HG03442 (cell line): ENCODE results near the gene GSS.

Experiments
- ATAC-seq: cut with Tn5 transposase; IDR thresholded peaks from one replicate; pipeline ENCODE4 v1.9.1; 2021; ENCODE audit warnings: mild to moderate bottlenecking, moderate library complexity; ENCODE audit not compliant: unreplicated experiment

The GSS gene

GRCh38 chr20:34993941-34994508 lies 38.4 kb upstream of the GSS start:
- ATAC-seq = no peak

DNA sequence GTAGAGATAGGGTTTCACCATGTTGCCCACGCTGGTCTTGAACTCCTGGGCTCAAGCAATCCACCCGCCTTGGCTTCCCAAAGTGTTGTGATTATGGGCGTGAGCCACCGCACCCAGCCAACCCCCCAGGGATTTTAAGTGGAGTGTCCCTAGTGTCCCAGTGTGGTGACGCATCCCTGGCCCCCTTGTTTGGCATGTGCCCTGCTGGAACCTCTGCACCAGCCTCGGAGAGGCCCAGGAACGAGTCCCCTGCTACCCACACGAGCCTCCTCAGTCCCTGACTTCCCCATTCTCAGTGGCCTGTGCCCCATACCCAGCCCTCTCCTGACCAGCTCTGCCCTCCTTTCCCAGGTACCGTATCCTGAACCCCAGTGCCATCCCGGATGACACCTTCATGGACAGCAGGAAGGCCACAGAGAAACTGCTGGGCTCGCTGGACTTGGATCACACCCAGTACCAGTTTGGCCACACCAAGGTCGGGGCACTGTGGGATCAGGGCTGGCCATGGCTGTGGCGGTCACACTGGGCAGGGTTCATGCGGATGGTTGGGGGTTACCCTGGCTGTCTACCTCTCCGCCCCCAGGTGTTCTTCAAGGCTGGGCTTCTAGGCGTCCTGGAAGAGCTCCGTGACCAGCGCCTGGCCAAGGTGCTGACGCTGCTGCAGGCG lies 37.3 kb upstream of the GSS start:
- ATAC-seq = no peak

GRCh38 chr20:34990661-34991214 lies 35.1 kb upstream of the GSS start:
- no peak for ATAC-seq

DNA sequence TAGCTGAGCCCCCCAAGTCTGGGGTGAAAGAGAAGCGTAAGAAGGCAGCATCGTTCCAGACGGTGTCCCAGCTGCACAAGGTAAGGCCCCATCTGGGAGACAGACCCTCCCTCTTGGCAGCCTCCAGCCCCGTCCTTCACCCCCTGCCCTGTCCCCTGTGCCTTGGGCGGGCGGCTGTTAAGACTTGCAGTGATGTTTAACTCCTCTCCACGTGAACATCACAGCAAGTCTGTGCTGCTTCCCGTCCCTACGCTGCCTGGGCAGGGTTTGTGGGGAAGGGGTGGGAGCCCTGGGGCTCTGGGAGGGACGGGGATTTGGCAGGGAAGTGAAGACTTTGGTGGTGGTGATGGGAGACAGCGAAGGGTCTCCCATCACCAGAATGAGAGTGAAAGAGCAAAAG lies 34.6 kb upstream of the GSS start:
- no peak for ATAC-seq

- no peak for ATAC-seq
Measured at GRCh38 chr20:34989670-34990069, 34.1 kb upstream of the GSS start.

DNA sequence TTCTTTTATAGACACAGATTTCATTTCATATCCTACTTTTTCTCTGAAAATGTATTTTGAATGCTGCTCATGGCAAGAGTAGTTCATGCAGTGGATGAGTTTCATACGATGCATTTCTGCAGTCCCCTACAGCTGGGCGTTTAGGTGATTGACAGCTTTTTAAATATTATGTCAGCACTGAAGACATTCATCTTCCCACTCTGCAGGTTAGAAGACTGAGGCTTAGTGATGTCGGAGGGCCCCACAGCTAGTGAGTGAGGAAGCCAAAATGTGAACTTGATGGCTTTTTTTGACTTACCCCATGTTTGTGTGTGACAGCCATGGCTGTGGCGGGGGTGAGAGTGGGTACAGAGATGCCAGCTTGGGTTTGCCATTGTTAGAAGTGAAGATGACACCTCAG lies 33.5 kb upstream of the GSS start:
- ATAC-seq = no peak

DNA sequence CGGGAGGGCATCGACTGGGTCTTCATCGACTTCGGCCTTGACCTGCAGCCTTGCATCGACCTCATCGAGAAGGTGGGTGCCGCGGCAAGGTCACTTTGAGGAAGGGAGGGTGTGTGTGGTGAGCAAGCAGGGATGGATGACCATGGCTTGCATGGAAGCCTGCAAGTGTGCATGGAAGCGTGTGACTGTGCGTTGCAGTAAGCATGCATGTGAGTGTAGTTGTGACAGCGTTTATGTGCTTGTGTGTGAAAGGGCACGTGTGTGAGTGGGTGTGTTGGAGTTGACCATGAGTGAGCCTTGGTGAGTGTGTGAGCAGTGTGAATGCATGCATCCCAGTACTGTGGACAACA lies 32.6 kb upstream of the GSS start:
- ATAC-seq = no peak

DNA sequence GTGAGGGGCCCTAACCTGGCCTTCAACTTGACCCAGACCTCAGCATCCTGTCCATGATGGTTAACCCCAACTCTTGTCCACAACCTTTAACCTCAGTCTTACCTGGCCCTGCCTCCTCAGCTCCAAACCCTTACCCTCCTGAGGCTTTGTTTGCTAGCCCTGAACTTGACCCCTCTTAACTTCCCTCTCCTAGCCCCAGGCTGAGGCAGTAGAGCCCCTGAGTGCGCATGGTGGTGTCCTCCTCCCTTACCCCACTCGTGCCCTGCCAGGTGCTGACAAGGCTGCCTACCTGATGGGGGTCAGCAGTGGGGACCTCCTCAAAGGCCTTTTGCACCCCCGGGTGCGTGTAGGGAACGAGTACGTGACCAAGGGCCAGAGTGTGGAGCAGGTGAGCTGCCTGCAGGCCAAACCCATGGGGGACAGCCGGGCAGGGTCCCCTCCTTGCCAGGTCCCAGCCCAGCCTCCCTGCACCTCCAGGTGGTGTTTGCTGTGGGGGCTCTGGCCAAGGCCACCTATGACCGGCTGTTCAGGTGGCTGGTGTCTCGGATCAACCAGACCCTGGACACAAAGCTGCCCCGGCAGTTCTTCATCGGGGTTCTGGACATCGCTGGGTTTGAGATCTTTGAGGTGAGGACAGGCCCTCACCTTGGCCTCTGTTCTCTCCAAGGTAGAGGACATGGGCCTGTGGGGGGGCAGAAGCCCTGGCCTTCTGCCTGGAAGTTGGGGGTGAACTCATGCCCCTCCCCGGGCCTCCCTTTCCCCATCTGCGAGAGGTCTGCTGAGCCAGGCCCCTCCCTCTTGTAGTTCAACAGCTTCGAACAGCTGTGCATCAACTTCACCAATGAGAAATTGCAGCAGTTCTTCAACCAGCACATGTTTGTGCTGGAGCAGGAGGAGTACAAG lies 31.9 kb upstream of the GSS start:
- ATAC-seq = no peak

DNA sequence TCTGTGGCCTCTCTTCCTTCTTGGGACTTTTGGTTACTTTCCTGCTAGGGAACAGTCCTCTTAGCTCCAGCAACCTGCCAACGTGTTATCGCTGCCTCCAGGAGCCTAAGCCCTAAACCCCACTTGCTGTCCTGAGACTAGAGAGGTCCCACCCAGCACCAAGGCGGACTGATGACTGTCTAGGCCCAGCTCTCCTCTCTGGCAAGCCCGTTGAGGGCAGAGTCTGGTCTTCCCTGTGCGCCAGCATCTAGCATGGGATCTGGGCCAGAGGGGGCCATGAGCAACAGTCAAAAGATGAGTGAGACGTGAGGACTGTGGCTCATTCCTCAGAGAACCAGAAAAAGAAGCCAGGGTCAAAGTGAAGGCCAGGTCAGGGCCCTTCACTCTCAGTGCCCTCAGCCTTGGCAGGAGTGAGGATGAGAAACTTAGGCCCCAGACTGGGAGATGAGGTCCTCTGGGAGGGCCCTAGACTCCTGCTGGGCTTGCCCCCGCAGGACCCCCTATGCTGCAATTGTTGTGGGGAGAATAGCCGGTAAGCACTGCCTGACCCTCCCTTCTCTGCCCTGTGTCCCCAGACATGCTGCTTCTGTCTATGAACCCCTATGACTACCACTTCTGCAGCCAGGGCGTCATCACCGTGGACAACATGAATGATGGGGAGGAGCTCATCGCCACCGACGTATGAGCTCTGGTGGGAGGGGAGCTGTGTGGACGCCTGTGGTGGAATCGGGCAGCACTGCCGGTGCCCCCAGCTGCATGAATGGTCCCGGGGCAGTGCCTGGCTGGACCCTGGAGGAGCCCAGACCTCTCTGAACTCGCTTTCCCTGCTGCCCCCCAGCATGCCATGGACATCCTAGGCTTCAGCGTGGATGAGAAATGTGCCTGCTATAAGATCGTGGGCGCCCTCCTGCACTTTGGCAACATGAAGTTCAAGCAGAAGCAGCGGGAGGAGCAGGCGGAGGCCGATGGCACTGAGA lies 31.0 kb upstream of the GSS start:
- ATAC-seq = no peak

GRCh38 chr20:34985461-34986310 lies 30.1 kb upstream of the GSS start:
- no peak for ATAC-seq

DNA sequence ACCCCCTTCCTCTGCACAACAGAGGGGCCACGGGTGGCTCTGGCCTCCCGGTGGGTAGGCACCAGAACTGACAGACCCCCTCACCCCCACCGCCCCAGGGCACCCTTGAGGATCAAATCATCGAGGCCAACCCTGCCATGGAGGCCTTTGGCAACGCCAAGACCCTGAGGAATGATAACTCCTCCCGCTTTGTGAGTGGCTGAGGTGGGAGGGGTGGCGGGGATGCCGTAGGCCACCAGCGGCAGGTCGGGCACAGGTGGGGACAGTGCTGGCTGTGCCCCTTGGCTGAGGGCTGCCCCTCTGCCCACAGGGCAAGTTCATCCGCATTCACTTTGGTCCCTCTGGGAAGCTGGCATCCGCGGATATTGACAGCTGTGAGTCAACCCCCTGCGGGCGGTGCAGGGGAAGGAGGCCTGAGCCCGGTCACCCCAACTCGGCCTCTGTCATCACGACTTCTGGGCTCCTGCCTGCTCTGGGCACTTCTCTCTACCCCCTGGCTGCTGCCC lies 29.2 kb upstream of the GSS start:
- no peak for ATAC-seq

- ATAC-seq = no peak
Measured at GRCh38 chr20:34983995-34984735, 28.6 kb upstream of the GSS start.

DNA sequence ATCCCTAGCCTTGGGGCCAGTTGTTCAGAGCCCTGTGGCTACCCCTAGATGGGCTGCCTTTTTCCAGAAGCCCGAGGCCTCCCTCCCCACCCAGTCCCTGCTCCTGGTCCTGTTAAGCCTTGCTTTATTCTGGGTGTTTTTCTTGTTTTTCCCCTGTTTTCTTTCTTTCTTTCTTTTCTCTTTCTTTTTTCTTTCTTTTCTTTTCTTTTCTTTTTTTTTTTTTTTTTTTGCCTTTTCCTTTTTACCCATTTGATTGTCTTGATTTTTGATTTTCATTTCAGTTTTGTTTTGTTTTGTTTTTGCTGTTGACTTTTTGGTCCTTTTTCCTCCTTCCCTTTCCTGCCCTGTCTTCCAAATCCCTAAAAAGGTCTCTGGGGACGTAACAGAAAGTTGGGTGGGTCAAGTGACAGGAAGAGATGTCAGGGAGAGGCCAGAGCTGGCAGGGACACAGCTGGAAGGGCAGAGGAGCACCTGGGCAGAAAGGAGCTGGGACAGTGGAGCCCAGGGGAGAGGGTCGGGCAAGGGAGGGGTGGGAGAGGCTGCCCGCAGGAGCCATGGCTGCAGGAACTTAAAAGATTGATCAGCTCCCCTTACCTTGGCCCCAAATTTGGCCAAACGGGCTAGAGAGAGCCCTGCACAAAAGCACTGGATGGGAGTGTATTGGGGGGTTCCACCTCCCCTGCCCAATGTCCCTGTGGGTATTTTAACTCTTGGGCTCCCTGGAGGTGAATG lies 27.6 kb upstream of the GSS start:
- ATAC-seq = no peak

DNA sequence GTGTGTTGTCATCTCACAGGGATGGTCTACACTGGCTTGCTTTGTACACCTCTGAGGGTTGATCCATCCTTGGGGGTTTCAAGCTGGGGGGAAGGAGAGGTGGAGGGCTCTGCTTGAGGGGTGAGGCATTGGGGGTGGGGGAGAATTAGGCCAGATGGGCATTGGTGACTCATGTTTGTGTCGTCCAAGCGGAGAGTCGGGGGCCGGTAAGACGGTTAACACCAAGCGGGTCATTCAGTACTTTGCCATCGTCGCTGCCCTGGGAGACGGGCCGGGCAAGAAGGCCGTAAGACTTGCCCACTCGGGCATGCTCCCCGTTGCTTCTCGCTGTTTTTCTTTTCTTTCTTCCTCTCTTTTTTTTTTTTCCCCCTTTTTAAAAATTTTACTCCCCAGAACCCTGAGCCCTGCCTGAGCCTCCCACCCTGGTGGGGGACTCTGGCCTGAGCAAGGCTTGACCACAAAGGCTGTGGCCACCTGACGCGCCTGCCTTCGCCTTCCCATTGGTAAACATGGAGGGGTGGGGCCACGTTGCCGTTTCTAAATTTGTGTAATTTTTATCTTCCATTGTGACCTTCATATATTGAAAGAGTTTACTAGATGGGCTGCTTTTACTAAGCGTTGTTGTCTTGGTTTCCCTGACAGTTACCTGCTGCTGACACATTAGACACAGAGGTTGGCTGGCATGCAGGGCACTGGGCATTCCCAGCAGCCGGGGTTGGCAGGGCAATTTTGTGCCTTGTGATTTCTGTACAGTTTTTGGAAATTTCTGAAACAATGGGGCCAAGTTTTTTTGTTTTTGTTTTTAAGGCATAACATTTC lies 26.9 kb upstream of the GSS start:
- no peak for ATAC-seq

DNA sequence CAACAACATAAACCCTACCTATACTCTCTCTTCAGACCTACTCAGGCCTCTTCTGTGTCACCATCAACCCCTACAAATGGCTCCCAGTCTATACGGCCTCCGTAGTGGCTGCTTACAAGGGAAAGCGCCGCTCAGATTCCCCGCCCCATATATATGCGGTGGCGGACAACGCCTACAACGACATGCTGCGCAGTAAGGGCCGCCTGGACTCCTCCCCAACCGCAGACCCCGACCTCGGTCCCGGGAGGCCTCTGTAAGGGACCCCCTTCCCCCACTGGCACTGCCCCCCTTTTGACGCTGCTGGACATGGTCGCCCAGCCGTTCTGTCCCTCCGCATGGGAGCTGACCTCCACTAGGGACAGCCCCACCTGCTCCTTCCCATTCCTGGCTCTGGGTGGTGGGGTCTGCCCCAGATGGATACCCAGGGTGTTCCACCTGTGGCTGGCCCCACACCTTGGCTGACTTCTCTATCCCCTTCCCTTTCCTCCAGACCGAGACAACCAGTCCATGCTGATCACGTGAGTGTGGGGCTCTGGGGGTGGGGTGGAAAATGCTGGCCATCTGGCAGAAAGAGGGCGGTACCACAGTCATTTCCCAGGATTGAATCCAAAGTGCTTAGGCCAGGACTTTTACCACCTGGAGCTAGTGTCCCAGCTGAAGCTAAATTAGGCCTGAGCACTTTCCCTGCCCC lies 25.1 kb upstream of the GSS start:
- ATAC-seq = no peak

- no peak for ATAC-seq
Measured at GRCh38 chr20:34979366-34980153, 24.0 kb upstream of the GSS start.
